Colonic mucosa (tissue), 4 donors: ENCODE results near the gene MCM3. TPM values are rescaled to one million over a fixed set of nuclear protein-coding genes. Genes with fewer than 3 reads are reported as not detected.

Experiments used
- DNase-seq: peaks from one replicate; pipeline ENCODE4 v3.0.0-alpha.2; 2020
- H3K27ac ChIP-seq: fragments of 200-600 bp; one replicate; pipeline ENCODE4 v1.8.0; 2021
- H3K27me3 ChIP-seq: fragments of 200-600 bp; one replicate; pipeline ENCODE4 v1.8.0; 2021
- H3K36me3 ChIP-seq: fragments of 200-600 bp; one replicate; pipeline ENCODE4 v1.8.0; 2021
- H3K4me1 ChIP-seq: fragments of 200-600 bp; one replicate; pipeline ENCODE4 v1.8.0; 2021; ENCODE audit warnings: mild to moderate bottlenecking
- H3K4me3 ChIP-seq: fragments of 200-600 bp; one replicate; pipeline ENCODE4 v1.8.0; 2021
- H3K9ac ChIP-seq, 2 donors: one replicate each; pipeline ENCODE4 v1.7.0; 2013; ENCODE audit warnings: control low read depth in 2 of 2, low read depth in 2 of 2, low read length in 2 of 2
- H3K9me3 ChIP-seq: fragments of 200-600 bp; one replicate; pipeline ENCODE4 v1.8.0; 2021
- CTCF ChIP-seq: fragments of 200-600 bp; IDR thresholded peaks from one replicate; pipeline ENCODE4 v1.8.0; 2022; ENCODE audit warnings: antibody characterized with exemption, mild to moderate bottlenecking
- intact Hi-C: fragments of 100-400 bp; cut with DNase I; formaldehyde crosslinking; loops from one replicate; pipeline ENCODE4 v1.14.1; 2022
- total RNA-seq, 2 donors: library from RNA; stranded (reverse); fragmentation: NEBNext Ultra II Directional in 1 of 2; extraction: Animal tissue kit (Norgen Biotek cat#: 25700) in 1 of 2; gene quantifications; one replicate each; pipeline ENCODE4 v1.2.1, GENCODE V29; 2021
- donor health status: healthy.
- donor health status: DM: no; HTN: no; CAD: no.
- donor health status: DM: no; HTN: no; CAD: no.

The MCM3 gene
- total RNA-seq: 100 to 1,000 TPM in 1 of 2 donors, 10 to 100 TPM in 1; 28.9 to 117 TPM

- intact Hi-C loops: loop anchor here (5.0 kb wide), 2 partner anchors 113 to 383 kb away; no protein-coding TSS in a partner anchor
- H3K4me1 ChIP-seq: peaks cover 5% of the 10 kb centered on the region
- no peaks in the 10 kb centered on the region for H3K36me3 ChIP-seq
- H3K9ac ChIP-seq: peak within 1 kb of the TSS; percentile 62 to 64
- no peaks in the 10 kb centered on the region for H3K27me3 ChIP-seq
- peak within 1 kb of the TSS; percentile 87 for H3K4me3 ChIP-seq
- DNase-seq: peak; percentile 98
- peak within 1 kb of the TSS; percentile 58 for H3K27ac ChIP-seq
- TF ChIP-seq CTCF: no peak
- no peaks in the 10 kb centered on the region for H3K9me3 ChIP-seq
These were observed at the start of gene MCM3 for GRCh38 chr6:52284460-52285176. MCM3 (minus strand) TSS chr6:52284742; CDS start chr6:52284674, 68 bp downstream.

- Histone ChIP-seq H3K27ac (no peak overlapping the region), H3K9ac (peak overlapping the region in 1 of 2 donors; percentile 12), H3K9me3 (no peaks in the 10 kb centered on the region), H3K4me3 (no peak overlapping the region), H3K4me1 (peaks cover 12% of the 10 kb centered on the region), H3K27me3 (no peaks in the 10 kb centered on the region), H3K36me3 (no peaks in the 10 kb centered on the region)
- intact Hi-C loops: no loop called here
- DNase-seq: no peak
- TF ChIP-seq CTCF: no peak
These were observed 49.3 kb upstream of the MCM3 start for GRCh38 chr6:52333840-52334200.

- Histone ChIP-seq H3K4me1 (peaks cover 12% of the 10 kb centered on the region), H3K27me3 (no peaks in the 10 kb centered on the region), H3K4me3 (no peak overlapping the region), H3K9me3 (no peaks in the 10 kb centered on the region), H3K36me3 (no peaks in the 10 kb centered on the region), H3K9ac (peak overlapping the region in 1 of 2 donors; percentile 7), H3K27ac (peak overlapping the region; percentile 85)
- no peak for DNase-seq
- no peak for TF ChIP-seq CTCF
- intact Hi-C loops: no loop called here
These were observed 47.4 kb upstream of the MCM3 start for GRCh38 chr6:52331793-52332457.

GRCh38 chr6:52330470-52330869, 45.9 kb upstream of the MCM3 start:
- peaks cover 18% of the 10 kb centered on the region for H3K4me1 ChIP-seq
- TF ChIP-seq CTCF: no peak

GRCh38 chr6:52328729-52329128, 44.2 kb upstream of the MCM3 start:
- intact Hi-C loops: no loop called here
- H3K4me3 ChIP-seq: no peak overlapping the region
- H3K4me1 ChIP-seq: peaks cover 12% of the 10 kb centered on the region
- no peaks in the 10 kb centered on the region for H3K27me3 ChIP-seq
- no peak for TF ChIP-seq CTCF
- peak overlapping the region; percentile 85 for H3K27ac ChIP-seq
- peak overlapping the region in 1 of 2 donors; percentile 63 for H3K9ac ChIP-seq
- no peak for DNase-seq
- no peaks in the 10 kb centered on the region for H3K9me3 ChIP-seq
- H3K36me3 ChIP-seq: no peaks in the 10 kb centered on the region

More at GRCh38 chr6:52330470-52330869, 45.9 kb upstream of the MCM3 start:
- H3K9ac ChIP-seq: peak overlapping the region in 1 of 2 donors; percentile 51
- H3K27ac ChIP-seq: peak overlapping the region; percentile 85
- H3K36me3 ChIP-seq: no peaks in the 10 kb centered on the region
- peak; percentile 72 for DNase-seq
- H3K4me3 ChIP-seq: no peak overlapping the region
- H3K9me3 ChIP-seq: no peaks in the 10 kb centered on the region
- H3K27me3 ChIP-seq: no peaks in the 10 kb centered on the region
- intact Hi-C loops: no loop called here
